NCI-H1048 (cell line): Measurements from ENCODE around the gene UQCC5.

ENCODE experiments used
- DNase-seq: peaks from one replicate; lab custom pipeline; 2025; lab: John Stamatoyannopoulos, UW

Gene UQCC5

DNA sequence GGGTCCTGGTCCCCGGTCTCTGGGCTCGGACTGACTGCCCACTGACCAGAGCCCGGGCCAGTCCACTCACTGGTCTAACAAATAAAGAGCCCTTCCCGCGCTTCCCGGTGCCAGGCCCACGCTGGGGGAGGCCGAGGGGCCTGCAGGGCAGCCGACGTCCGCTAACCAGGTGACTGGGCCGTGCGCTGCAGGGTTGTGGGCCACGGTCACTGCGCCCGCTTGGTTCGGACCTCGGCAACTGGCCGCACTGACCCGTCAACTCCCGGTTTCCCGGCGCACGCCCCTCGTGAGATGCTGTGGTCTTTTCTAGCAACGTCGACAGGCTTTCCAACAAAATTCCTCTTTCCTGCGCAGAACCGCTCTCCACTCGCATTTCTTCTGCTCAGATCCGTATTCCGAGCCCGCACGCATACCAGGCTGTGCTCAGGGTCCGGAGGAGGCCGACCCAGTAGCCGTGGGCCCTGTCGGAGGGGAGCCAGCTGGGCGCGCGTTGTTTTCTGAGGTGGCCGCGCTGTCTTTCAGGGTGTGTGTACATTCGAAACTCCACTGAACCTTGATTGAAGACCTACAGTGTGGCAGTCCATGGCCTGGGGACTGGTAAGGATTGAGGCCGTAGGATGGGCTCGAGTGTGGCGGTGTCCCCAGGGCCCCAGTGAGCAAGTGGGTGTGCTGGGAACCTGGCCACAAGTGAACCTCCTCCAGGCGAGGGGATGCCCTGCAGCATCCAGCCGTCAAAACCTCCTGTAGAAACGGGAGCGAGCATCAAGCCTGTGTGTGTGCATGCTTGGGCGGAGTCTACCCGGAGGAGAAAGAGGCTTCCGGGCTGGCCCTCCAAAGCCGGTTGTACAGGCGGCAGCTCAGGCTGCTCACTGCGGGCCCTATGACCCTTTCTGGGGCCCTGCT lies 1.9 kb upstream of the UQCC5 start:
- DNase-seq: no peak

- DNase-seq: no peak
These were observed 844 bp upstream of the UQCC5 start for GRCh38 chr3:52535411-52536111.

GRCh38 chr3:52536112-52536368 lies 365 bp upstream of the UQCC5 start:
- DNase-seq: no peak

DNA sequence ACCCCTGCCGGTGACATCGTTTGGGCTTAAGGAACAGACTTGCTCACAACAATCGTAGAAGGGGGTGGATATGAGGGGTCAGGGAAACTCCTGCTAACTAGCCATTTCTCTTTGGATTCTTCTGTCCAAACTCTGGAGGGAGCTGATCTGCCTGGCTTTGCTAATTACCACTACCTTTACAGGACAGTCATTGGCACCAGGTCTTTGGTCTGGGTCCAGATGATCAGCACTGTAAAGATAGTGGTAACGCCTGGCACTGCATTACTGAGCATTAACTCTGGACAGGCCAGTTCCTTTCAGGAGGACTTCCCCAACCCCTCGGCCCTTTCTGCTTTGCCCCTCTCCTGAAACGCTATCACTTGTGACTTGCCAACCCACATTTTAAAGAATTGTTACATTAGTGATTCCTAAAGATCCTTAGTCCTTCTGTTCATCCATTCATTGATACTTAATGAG lies 788 bp downstream of the UQCC5 start:
- DNase-seq: no peak

- no peak for DNase-seq
These were observed 1.5 kb downstream of the UQCC5 start for GRCh38 chr3:52537726-52538421.

DNA sequence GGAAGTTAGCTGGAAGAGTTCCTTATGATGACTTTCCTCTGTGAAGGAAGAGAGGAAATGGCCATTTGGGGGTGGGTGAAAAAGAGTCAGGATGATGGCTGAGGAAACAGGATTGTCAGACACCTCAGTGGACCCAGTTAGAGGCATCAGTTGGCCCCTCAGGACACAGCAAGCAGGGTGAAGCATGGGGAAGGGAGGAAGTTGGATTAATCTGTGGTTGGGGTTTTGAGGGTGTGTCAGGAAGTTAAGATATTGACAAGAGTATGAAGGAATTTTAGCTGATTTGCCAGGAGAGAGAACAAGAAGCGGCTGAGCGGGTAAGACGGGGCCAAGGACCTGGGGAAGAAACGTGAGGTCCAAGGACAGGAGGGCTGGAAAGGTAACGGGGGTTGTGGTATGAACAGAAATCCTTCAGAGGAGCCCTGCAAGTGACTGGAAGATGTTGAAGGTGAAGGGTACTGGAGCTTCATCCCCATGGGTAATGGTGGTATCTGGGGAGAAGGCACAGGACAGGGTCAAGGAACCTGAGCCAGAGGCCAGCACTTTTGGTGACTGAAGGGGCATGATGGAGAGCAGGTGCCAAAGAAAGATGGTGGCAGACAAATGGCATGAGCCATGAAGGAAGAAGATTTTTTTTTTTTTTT lies 2.7 kb downstream of the UQCC5 start:
- no peak for DNase-seq

DNA sequence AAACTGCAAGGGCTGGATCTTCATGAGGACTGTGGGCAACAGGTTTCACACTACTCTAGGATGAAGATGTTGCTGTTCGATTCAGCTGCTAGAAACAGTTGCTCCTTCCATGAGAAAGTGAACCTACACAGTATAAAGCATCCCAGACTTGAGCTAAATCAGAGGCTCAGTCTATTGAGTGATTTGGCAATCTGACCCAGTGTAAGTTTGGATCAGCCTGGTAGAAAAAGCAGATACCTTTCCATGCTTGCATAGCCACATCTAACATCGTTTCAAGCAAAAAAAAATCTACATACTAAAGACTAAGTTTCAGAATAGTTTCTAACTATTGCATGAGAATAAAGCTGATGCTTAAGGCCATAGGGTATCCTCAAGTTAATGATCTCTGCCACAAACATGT lies 4.6 kb downstream of the UQCC5 start:
- DNase-seq: no peak

DNA sequence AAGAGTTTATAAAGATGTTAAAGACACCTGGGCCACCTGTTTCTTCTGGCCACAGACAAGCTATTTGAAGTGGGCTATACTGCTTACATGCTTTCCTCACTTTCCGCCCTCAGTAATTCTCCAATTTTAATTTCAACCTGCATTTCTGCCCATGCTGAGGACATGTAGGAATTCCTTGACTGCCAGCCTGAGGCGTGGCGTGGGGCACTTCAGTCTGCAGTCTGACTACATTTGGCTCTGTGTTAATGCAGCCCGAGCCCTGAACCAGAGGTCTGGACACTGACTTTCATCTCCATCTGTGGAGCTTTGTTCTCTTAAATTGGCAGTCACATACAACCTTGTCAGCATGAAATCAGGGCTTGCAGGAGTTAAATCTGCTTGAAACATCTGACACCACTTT lies 8.5 kb downstream of the UQCC5 start:
- no peak for DNase-seq

GRCh38 chr3:52546111-52546901 lies 9.9 kb downstream of the UQCC5 start:
- DNase-seq: no peak

DNA sequence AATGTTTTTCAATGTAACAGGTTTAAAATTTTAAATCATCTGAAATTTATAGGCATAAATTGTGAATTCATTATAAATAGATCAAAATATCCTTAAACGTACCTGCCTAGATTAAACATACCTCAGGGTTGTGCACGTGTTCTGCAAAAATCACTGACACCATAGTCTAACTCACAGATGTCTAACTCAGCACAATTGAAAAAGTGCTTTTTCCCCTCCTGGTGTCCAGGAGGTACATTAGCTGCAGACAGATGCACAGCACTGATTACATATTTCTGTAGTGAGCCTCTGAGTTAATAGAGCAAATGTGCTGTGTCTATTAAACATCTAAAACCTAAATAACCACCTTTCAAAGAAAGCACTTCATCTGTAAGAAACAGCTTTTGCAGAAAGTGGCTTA lies 10.7 kb downstream of the UQCC5 start:
- DNase-seq: no peak

- DNase-seq: no peak
These were observed 14.7 kb downstream of the UQCC5 start for GRCh38 chr3:52551118-52551517.

DNA sequence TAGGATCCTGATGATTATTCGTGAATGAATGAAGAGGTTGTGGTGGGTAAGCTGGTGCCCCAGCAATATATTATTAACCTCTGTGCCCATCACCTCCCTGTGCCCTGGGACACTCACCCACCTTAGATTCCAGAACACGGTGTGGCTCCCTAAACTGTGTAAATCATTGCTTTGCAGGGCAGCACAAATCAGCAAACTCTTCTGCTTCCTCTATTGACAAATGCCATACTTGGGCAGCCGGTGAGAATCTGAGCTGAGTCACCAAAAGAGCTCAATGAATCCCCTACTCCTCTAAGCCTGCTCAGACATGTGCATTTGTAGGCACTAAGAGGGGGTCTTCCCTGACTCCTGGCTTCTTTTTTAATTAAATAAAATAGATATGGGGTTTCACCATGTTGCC lies 15.7 kb downstream of the UQCC5 start:
- no peak for DNase-seq

DNA sequence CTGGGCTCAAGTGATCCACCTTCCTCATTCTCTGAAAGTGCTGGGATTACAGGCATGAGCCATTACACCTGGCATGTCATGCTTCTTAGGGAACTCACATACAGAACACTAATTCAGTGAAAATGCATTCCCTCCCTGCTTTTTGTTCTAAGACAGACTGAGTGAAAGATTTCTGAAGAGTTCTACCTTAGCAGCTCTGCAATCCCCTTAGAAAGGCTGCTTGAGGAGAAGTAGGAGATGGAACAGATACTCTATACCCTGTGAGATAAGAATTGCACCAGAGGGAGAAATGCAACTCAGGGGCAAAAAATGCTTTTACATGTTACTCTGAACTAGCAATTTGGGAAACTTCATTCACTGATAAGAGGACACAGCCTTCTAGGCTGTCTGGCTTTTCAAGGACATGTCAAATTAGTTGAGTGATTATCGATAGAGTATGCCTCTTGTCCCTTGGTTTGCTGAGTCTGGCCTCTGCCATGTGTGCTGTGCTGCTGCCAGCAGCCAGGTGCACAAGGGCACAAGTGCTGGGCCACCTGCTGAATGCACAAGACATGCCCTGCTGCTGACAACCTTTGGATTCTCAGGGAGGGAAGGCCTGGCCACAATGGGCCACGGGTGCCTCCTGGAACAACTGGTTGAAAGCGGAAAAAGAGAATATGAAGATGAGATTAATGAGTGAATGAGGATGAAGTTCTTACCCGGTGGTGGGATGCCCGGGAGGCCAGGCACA lies 17.8 kb downstream of the UQCC5 start:
- DNase-seq: no peak

DNA sequence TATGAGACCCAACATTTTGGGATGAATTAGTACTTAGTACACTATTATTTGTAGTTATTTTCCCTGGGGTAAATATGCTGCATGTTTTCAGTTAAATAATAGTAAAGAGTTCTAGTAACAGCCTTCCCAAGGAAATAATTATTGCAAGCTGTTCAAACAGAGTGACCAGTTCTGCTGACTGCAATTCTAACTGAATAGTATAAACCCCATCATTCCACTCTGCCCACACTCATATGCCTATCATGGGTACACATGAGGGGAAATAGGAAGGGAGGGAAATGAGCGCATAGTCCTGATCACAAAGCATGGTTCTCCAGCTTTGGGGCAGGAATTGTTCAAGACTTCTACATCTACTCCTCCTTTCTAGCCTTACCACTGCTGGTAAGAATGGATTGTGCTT lies 18.7 kb downstream of the UQCC5 start:
- DNase-seq: no peak

DNA sequence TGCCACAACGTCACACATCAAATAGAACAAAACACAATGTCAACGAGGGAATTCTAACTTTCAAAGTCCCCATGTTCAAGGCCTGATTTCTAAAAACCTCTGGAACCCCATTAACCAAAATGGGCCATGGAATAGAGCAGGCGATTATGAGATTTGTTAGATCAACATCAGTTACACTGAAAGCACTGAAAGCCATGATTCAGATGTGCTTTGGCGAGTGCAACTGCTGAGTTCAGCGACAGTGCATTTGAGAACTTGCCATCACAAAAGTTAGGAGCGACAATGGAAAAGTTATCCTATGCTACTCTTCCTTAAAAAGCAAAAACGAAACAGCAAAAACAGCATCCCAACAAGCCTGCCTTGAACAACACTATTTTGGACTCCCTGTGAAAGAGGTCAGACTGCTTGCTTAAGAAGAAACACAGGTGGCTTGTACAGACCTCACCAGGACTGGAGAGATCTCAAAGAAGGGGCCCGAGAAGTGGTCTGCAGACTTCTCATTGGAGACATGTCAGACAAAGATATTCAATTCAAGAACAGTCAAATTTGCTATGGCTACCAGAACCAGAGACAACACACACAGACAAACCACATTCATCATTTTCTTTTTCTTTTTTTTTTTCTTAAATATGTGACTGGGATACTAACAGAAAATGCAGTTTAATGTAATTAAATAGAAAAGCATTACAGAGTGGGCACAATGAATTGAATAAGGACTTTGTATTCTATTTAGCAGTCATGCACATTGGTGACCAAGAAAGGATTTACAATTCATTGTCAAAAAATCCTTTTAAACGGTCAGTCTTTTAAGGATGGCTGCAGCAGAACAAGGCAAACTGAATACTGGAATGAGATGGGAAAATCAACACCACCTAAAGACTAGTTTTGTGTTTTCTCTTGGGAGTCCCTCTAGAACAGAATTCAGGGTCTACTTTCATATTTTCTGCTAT lies 20.9 kb downstream of the UQCC5 start:
- no peak for DNase-seq

DNA sequence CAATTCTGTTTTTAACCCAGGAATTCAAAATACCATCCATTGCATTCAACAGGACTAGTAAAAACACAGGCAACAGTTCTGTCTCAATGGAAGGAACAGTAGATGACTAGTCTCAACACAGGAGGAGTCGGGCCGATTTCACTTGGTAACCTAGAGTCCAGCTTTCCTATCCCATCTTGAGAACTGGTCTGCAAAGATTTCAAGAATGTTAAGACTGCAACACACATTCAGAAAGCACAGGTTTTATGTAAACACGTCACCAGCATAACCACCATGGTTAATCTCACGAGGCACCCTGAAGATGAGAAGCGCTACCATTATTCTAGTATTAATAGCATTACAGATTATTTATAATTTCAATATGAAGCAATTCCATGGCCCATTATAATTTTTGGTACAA lies 22.0 kb downstream of the UQCC5 start:
- DNase-seq: no peak

DNA sequence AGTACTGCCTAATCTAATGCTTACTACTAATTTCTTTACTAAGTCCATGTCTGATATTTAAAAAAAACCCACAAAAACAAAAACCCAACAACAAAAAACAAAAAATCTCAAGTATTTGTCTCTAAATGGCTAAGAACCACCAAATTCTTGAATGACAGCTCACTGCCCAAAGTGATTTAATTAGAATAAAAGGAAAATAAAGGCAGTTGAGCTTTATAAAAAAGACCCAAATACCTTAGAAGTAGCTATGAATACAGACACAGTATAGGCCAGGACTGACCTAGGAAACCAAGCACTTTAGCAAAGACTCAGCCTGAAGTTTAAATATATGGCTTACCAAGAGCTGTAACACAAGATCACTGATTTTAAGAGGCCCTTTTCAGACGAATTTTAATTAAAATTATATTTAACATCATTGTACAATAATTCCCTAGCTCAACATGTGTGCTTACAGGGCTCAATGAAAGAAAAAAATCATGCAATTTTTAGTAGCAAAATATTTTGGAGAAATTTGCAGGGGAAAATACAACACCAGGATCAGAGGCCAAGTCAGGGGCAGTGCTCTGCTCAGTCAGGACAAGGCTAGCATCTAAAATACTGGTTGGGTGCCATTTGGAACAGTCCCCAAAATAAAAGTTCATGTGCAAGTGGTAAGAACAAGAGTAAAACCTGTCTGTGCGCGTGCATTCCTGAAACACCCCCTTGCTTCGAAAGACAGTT lies 24.8 kb downstream of the UQCC5 start:
- no peak for DNase-seq

- DNase-seq: no peak
These were observed 27.6 kb downstream of the UQCC5 start for GRCh38 chr3:52563984-52564383.

- no peak for DNase-seq
These were observed 31.7 kb downstream of the UQCC5 start for GRCh38 chr3:52568069-52568468.
